Right renal cortex interstitium (tissue), 3 donors: ENCODE data around the gene AJM1. TPM values are rescaled to one million over a fixed set of nuclear protein-coding genes. Genes with fewer than 3 reads are reported as not detected.

Experiments used
- polyA plus RNA-seq, 3 donors: library from polyadenylated mRNA; unstranded; fragments of 120-200 nt; gene quantifications; one replicate each; pipeline ENCODE4 v1.2.1, GENCODE V29; 2013; ENCODE audit not compliant: insufficient read length in 3 of 3

AJM1 gene
- polyA plus RNA-seq, 3 donors: 0.54 to 0.80 (median 0.64) TPM

Other genes with a start within 250 kb of the AJM1 start
- 10 to 100 TPM; 42.9 to 51.6 (median 48.2) TPM for gene EGFL7, start 179.6 kb upstream of the AJM1 start, polyA plus RNA-seq
- gene AGPAT2, start 155.0 kb upstream of the AJM1 start, polyA plus RNA-seq: 10 to 100 TPM; 33.7 to 40.3 (median 34.5) TPM
- 10 to 100 TPM; 25.9 to 31.9 (median 27.3) TPM for gene DIPK1B, start 129.9 kb upstream of the AJM1 start, polyA plus RNA-seq
- gene LCN10, start 99.5 kb upstream of the AJM1 start, polyA plus RNA-seq: 1 to 10 TPM in 2 of 3 donors, under 1 TPM in 1; 0.93 to 2.3 (median 1.2) TPM
- not detected for gene LCN6, start 94.0 kb upstream of the AJM1 start, polyA plus RNA-seq
- gene LCN8, start 84.2 kb upstream of the AJM1 start, polyA plus RNA-seq: under 1 TPM; 0.11 to 0.17 (median 0.16) TPM
- under 1 TPM in 1 of 3 donors, not detected in 2; 0.04 TPM for gene LCN15, start 78.0 kb upstream of the AJM1 start, polyA plus RNA-seq
- gene TMEM141, start 51.1 kb upstream of the AJM1 start, polyA plus RNA-seq: 10 to 100 TPM; 63.2 to 77.7 (median 67.1) TPM
- 1 to 10 TPM; 2.5 to 3.4 (median 2.9) TPM for gene CCDC183, start 46.1 kb upstream of the AJM1 start, polyA plus RNA-seq
- gene RABL6, start 34.5 kb upstream of the AJM1 start, polyA plus RNA-seq: 10 to 100 TPM; 58.6 to 61.1 (median 59.7) TPM
- 10 to 100 TPM; 59.9 to 76.5 (median 65.2) TPM for gene PHPT1, start 6.9 kb downstream of the AJM1 start, polyA plus RNA-seq
- 1 to 10 TPM; 3.1 to 4.6 (median 4.3) TPM for gene MAMDC4, start 9.9 kb downstream of the AJM1 start, polyA plus RNA-seq
- gene EDF1, start 23.8 kb downstream of the AJM1 start, polyA plus RNA-seq: 100 to 1,000 TPM; 349 to 395 (median 374) TPM
- 10 to 100 TPM; 10.1 to 14.0 (median 10.1) TPM for gene TRAF2, start 44.0 kb downstream of the AJM1 start, polyA plus RNA-seq
- 10 to 100 TPM; 32.5 to 43.5 (median 38.4) TPM for gene FBXW5, start 102.3 kb downstream of the AJM1 start, polyA plus RNA-seq
- gene C8G, start 102.8 kb downstream of the AJM1 start, polyA plus RNA-seq: under 1 TPM; 0.28 to 0.58 (median 0.46) TPM
- 10 to 100 TPM; 13.1 to 18.8 (median 15.9) TPM for gene LCN12, start 109.8 kb downstream of the AJM1 start, polyA plus RNA-seq
- gene PTGDS, start 135.0 kb downstream of the AJM1 start, polyA plus RNA-seq: 10 to 100 TPM; 20.9 to 29.3 (median 25.4) TPM
- gene LCNL1, start 140.5 kb downstream of the AJM1 start, polyA plus RNA-seq: under 1 TPM; 0.03 to 0.23 (median 0.12) TPM
- gene PAXX, start 149.9 kb downstream of the AJM1 start, polyA plus RNA-seq: 10 to 100 TPM; 22.3 to 27.0 (median 24.4) TPM
- under 1 TPM in 2 of 3 donors, not detected in 1; 0.36 to 0.38 TPM for gene CLIC3, start 154.1 kb downstream of the AJM1 start, polyA plus RNA-seq
- gene ABCA2, start 185.8 kb downstream of the AJM1 start, polyA plus RNA-seq: 10 to 100 TPM; 42.0 to 49.0 (median 46.3) TPM
- under 1 TPM in 1 of 3 donors, not detected in 2; 0.06 TPM for gene FUT7, start 189.6 kb downstream of the AJM1 start, polyA plus RNA-seq
- gene NPDC1, start 203.7 kb downstream of the AJM1 start, polyA plus RNA-seq: 10 to 100 TPM; 16.3 to 20.1 (median 18.7) TPM
- 1 to 10 TPM; 2.9 to 3.9 (median 3.3) TPM for gene ENTPD2, start 211.6 kb downstream of the AJM1 start, polyA plus RNA-seq
- gene SAPCD2, start 228.1 kb downstream of the AJM1 start, polyA plus RNA-seq: 1 to 10 TPM; 5.4 to 6.2 (median 5.9) TPM
- gene UAP1L1, start 235.0 kb downstream of the AJM1 start, polyA plus RNA-seq: 1 to 10 TPM; 3.5 to 5.4 (median 3.8) TPM
- 10 to 100 TPM; 43.6 to 48.3 (median 47.0) TPM for gene MAN1B1, start 244.5 kb downstream of the AJM1 start, polyA plus RNA-seq